AG10803 (cell line): ENCODE measurements around the gene EGFLAM.

Experiments used
- DNase-seq: peaks from one replicate; pipeline ENCODE4 v3.0.0; 2010; ENCODE audit warnings: low read depth
- H3K4me3 ChIP-seq: 2 replicates; pipeline ENCODE4 v1.5.1; 2011; ENCODE audit warnings: mild to moderate bottlenecking, low read length, control low read depth
- CTCF ChIP-seq: conservative IDR thresholded peaks from 2 replicates; pipeline ENCODE4 v1.5.1; 2011; ENCODE audit warnings: mild to moderate bottlenecking, low read length, control low read depth, inconsistent platforms

The EGFLAM gene

GRCh38 chr5:38442247-38442573 lies 183.9 kb downstream of the EGFLAM start:
- H3K4me3 ChIP-seq, result no peak overlapping the region
- no peak for TF ChIP-seq CTCF
- no peak for DNase-seq

- no peak overlapping the region for H3K4me3 ChIP-seq
Observed at GRCh38 chr5:38443390-38443789, 185.0 kb downstream of the EGFLAM start.

GRCh38 chr5:38445374-38446028 lies 187.1 kb downstream of the EGFLAM start:
- TF ChIP-seq CTCF, result no peak
- no peak for DNase-seq
- peak overlapping the region; percentile 12; the same call in 1 of the 2 replicates for H3K4me3 ChIP-seq

More at GRCh38 chr5:38443390-38443789, 185.0 kb downstream of the EGFLAM start:
- no peak for TF ChIP-seq CTCF
- no peak for DNase-seq

DNA sequence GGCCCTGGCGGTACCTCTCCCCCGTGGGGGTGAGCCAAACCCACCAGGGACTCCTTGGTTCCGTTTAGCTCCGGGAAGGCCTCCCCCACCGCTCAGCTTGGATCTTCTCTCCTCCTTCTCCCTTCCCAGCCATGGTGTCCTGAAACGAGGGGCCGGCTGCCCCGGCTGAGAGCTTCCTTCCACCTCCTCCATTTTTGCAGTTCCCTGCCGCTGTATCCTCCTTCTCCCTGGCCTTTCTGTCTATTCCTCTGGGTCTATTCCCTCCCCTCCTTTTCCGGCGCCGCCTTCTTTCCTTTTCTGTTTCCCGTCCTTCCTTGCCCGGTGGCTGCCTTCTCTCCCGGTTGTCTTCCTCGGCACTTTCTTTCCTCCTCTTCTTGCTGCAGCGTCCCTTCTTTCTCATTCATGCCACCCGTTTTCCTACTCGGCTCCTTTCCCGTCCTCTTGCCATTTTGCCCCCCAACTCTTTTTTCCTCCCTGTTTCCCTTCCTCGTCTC lies 187.7 kb downstream of the EGFLAM start:
- no peak for TF ChIP-seq CTCF
- no peak for DNase-seq
- H3K4me3 ChIP-seq, result peak overlapping the region; percentile 12; the same call in 1 of the 2 replicates

GRCh38 chr5:38447056-38447455 lies 188.7 kb downstream of the EGFLAM start:
- TF ChIP-seq CTCF, result no peak
- no peak for DNase-seq
- no peak overlapping the region for H3K4me3 ChIP-seq

GRCh38 chr5:38447786-38448185 lies 189.4 kb downstream of the EGFLAM start:
- TF ChIP-seq CTCF, result no peak
- no peak overlapping the region for H3K4me3 ChIP-seq

GRCh38 chr5:38448568-38449350 lies 190.4 kb downstream of the EGFLAM start:
- no peak overlapping the region for H3K4me3 ChIP-seq
- no peak for TF ChIP-seq CTCF
- DNase-seq, result no peak

More at GRCh38 chr5:38447786-38448185, 189.4 kb downstream of the EGFLAM start:
- DNase-seq, result peak; percentile 88
